ENCODE data around the gene MOV10L1. TPM values are rescaled to one million over a fixed set of nuclear protein-coding genes. Genes with fewer than 3 reads are reported as not detected.

The MOV10L1 gene
- total RNA-seq, 1 experiment from 2014 or later: 0.26 TPM

DNA sequence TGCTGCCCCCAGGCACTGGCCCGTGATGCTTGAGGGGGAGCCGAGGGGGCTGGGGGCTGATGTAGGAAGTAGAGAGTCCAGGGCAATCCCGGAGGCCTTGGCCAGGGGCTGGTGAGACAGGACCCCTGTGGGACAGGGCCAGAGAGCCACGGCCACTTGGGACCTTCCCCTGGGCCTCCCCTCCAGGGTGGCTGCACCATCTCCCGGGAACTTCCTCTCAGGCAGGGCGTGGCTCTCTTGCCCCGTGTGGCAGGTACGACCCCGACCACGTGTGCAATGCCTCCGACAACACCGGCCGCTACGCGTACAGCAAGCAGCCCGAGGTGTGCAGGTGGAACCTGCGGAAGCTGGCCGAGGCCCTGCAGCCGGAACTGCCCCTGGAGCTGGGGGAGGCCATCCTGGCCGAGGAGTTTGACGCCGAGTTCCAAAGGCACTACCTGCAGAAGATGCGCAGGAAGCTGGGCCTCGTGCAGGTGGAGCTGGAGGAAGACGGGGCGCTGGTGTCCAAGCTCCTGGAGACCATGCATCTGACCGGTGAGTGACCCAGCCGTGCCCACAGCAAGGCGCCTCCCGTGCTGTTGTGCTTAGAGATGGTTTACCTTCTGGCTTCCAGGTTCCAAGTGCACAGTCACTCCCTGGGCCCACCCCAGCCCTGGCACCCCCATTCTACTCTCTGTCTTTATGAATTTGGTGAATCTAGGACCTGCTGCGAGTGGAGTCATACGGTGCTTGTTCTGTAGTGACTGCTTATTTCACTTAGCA lies 120.8 kb downstream of the MOV10L1 start:
- Histone ChIP-seq H3K9me2 (replicated peaks; ENCODE audit: low read length) (no peaks in the 10 kb centered on the region), H3K9ac (ENCODE audit: low read length) (no peak overlapping the region), H3K4me3 (ENCODE audit: low read length) (no peak overlapping the region), H3K27me3 (ENCODE audit: low read length) (no peaks in the 10 kb centered on the region), H3K27ac (ENCODE audit: low read length) (no peak overlapping the region), H3K4me1 (ENCODE audit: insufficient read depth, low read length) (no peaks in the 10 kb centered on the region), H3K9me3 (ENCODE audit: low read length) (no peaks in the 10 kb centered on the region), H3K4me2 (ENCODE audit: low read length) (no peak overlapping the region), H2AFZ (ENCODE audit: low read length) (no peak overlapping the region), H4K20me1 (ENCODE audit: low read length) (no peaks in the 10 kb centered on the region), H3K79me2 (ENCODE audit: low read length) (no peaks in the 10 kb centered on the region), H3K36me3 (ENCODE audit: low read depth, low read length) (peaks cover 2% of the 10 kb centered on the region; the same call in 1 of the 2 replicates), H3F3A (ENCODE audit: low read length, unreplicated experiment) (no peaks in the 10 kb centered on the region)
- ChIA-PET CTCF (no interaction called here), POLR2A (ENCODE audit: unreplicated experiment) (no interaction called here)
- DNase-seq: no peak
- no peak for ATAC-seq
- no TSS peak for BruUV-seq (replicated peaks)
- intact Hi-C loops (cut with micrococcal nuclease): no loop called here
- TF ChIP-seq EZH2 (IDR thresholded peaks at IDR 0.05; ENCODE audit: low read length, unreplicated experiment) (no peak), EZH2phosphoT487 (IDR thresholded peaks at IDR 0.05; ENCODE audit: borderline replicate concordance, low read length) (no peak)
- TF ChIP-seq, protein P1, sequence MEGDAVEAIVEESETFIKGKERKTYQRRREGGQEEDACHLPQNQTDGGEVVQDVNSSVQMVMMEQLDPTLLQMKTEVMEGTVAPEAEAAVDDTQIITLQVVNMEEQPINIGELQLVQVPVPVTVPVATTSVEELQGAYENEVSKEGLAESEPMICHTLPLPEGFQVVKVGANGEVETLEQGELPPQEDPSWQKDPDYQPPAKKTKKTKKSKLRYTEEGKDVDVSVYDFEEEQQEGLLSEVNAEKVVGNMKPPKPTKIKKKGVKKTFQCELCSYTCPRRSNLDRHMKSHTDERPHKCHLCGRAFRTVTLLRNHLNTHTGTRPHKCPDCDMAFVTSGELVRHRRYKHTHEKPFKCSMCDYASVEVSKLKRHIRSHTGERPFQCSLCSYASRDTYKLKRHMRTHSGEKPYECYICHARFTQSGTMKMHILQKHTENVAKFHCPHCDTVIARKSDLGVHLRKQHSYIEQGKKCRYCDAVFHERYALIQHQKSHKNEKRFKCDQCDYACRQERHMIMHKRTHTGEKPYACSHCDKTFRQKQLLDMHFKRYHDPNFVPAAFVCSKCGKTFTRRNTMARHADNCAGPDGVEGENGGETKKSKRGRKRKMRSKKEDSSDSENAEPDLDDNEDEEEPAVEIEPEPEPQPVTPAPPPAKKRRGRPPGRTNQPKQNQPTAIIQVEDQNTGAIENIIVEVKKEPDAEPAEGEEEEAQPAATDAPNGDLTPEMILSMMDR (conservative IDR thresholded peaks at IDR 0.05; ENCODE audit: low read depth, low read length): no peak

DNA sequence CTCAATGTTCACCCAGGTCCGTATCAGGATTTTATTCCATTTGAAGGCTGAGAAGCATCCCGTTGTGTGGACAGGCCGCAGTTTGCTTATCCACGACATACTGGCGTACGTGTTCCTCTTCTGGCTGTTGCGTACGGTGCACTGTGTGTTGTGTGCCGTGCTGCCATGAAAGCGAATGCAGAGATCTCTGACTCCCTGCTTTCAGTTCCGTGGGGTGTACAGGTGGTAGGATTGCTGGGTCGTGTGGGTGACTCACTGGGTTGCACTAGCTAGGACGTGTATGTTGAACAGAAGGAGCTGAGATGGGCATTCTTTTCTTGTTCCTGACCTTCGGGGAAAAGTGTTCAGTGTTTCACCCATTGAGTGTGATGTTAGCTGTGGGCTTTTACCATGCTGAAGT lies 121.3 kb downstream of the MOV10L1 start:
- Histone ChIP-seq H3K4me1 (ENCODE audit: insufficient read depth, low read length) (no peaks in the 10 kb centered on the region), H4K20me1 (ENCODE audit: low read length) (no peaks in the 10 kb centered on the region), H3K79me2 (ENCODE audit: low read length) (no peaks in the 10 kb centered on the region), H3K36me3 (ENCODE audit: low read depth, low read length) (peaks cover 2% of the 10 kb centered on the region; the same call in 1 of the 2 replicates), H2AFZ (ENCODE audit: low read length) (no peak overlapping the region), H3K4me3 (ENCODE audit: low read length) (no peak overlapping the region), H3K9me3 (ENCODE audit: low read length) (no peaks in the 10 kb centered on the region), H3K4me2 (ENCODE audit: low read length) (no peak overlapping the region), H3F3A (ENCODE audit: low read length, unreplicated experiment) (no peaks in the 10 kb centered on the region), H3K27me3 (ENCODE audit: low read length) (no peaks in the 10 kb centered on the region), H3K27ac (ENCODE audit: low read length) (no peak overlapping the region), H3K9ac (ENCODE audit: low read length) (no peak overlapping the region), H3K9me2 (replicated peaks; ENCODE audit: low read length) (no peaks in the 10 kb centered on the region)
- TF ChIP-seq EZH2 (IDR thresholded peaks at IDR 0.05; ENCODE audit: low read length, unreplicated experiment) (no peak), EZH2phosphoT487 (IDR thresholded peaks at IDR 0.05; ENCODE audit: borderline replicate concordance, low read length) (no peak)
- TF ChIP-seq, protein P1 (conservative IDR thresholded peaks at IDR 0.05; ENCODE audit: low read depth, low read length): no peak
- POLR2A ChIA-PET (ENCODE audit: unreplicated experiment): no interaction called here
- intact Hi-C loops (cut with micrococcal nuclease): no loop called here
- DNase-seq: no peak
- no TSS peak for BruUV-seq (replicated peaks)
- CTCF ChIA-PET: no interaction called here
- no peak for ATAC-seq

Other genes starting within 250 kb of the MOV10L1 start
- gene ZBED4, start 236.2 kb upstream of the MOV10L1 start, total RNA-seq (2014; rRNA removed): 11.5 and 14.3 TPM in 2 replicates
- gene ALG12, start 171.6 kb upstream of the MOV10L1 start, total RNA-seq (2014; rRNA removed): 10.7 and 12.1 TPM in 2 replicates
- 71.3 and 85.6 TPM in 2 replicates for gene CRELD2, start 171.4 kb upstream of the MOV10L1 start, total RNA-seq (2014; rRNA removed)
- 61.7 and 72.8 TPM in 2 replicates for gene PIM3, start 129.2 kb upstream of the MOV10L1 start, total RNA-seq (2014; rRNA removed)
- gene IL17REL, start 77.2 kb upstream of the MOV10L1 start, total RNA-seq (2014; rRNA removed): 0.04 TPM in 1 of 2 replicates, not detected in the other
- gene TTLL8, start 31.7 kb upstream of the MOV10L1 start, total RNA-seq (2014; rRNA removed): not detected in 2 replicates
- gene MLC1, start 4.6 kb upstream of the MOV10L1 start, total RNA-seq (2014; rRNA removed): 0.62 TPM in 1 of 2 replicates, not detected in the other
- gene PANX2, start 80.7 kb downstream of the MOV10L1 start, total RNA-seq (2014; rRNA removed): 9.4 and 11.9 TPM in 2 replicates
- gene TRABD, start 95.9 kb downstream of the MOV10L1 start, total RNA-seq (2014; rRNA removed): 53.4 and 59.8 TPM in 2 replicates
- gene SELENOO, start 111.0 kb downstream of the MOV10L1 start, total RNA-seq (2014; rRNA removed): 32.8 and 37.4 TPM in 2 replicates
- 32.1 and 39.5 TPM in 2 replicates for gene TUBGCP6, start 155.0 kb downstream of the MOV10L1 start, total RNA-seq (2014; rRNA removed)
- 25.8 and 34.5 TPM in 2 replicates for gene HDAC10, start 161.3 kb downstream of the MOV10L1 start, total RNA-seq (2014; rRNA removed)
- 22.4 and 22.5 TPM in 2 replicates for gene MAPK12, start 171.7 kb downstream of the MOV10L1 start, total RNA-seq (2014; rRNA removed)
- 7.0 and 7.6 TPM in 2 replicates for gene MAPK11, start 180.4 kb downstream of the MOV10L1 start, total RNA-seq (2014; rRNA removed)
- gene PLXNB2, start 217.6 kb downstream of the MOV10L1 start, total RNA-seq (2014; rRNA removed): 68.2 and 82.9 TPM in 2 replicates
- gene DENND6B, start 237.0 kb downstream of the MOV10L1 start, total RNA-seq (2014; rRNA removed): 1.1 and 1.7 TPM in 2 replicates